Measurements from ENCODE around the gene CEP126.

Gene CEP126

GRCh38 chr11:101914738-101915426 lies at the start of gene CEP126:
CEP126 (plus strand) TSS chr11:101915010; CDS start chr11:101915285, 275 bp downstream.
- H3K9me3 ChIP-seq (ENCODE audit: control insufficient read depth in 1 of 2, low read length in 2 of 2), result no peaks in the 10 kb centered on the region
- H3K4me3 ChIP-seq (ENCODE audit: low read depth in 1 of 2, low read length in 2 of 2), result peak within 1 kb of the TSS; percentile 78 to 91
- H3K4me1 ChIP-seq (ENCODE audit: control insufficient read depth in 1 of 2, insufficient read depth in 2 of 2, low read length in 2 of 2), result peaks cover 8 to 9% of the 10 kb centered on the region in 2 donors
- peak within 1 kb of the TSS; percentile 60 to 67 for H3K9ac ChIP-seq (ENCODE audit: low read depth in 1 of 2, low read length in 2 of 2)
- H3K36me3 ChIP-seq (ENCODE audit: control insufficient read depth in 1 of 2, insufficient read depth in 2 of 2, low read length in 2 of 2), result no peaks in the 10 kb centered on the region
- H3K27me3 ChIP-seq (ENCODE audit: control insufficient read depth in 1 of 2, insufficient read depth in 2 of 2, low read length in 2 of 2), result no peaks in the 10 kb centered on the region
- peak within 1 kb of the TSS; percentile 67 for H3K27ac ChIP-seq (ENCODE audit: low read depth, low read length)

- Histone ChIP-seq H3K4me1 (ENCODE audit: control insufficient read depth in 1 of 2, insufficient read depth in 2 of 2, low read length in 2 of 2) (peaks cover 19 to 27% of the 10 kb centered on the region in 2 donors), H3K9ac (ENCODE audit: low read depth in 1 of 2, low read length in 2 of 2) (no peak overlapping the region), H3K27me3 (ENCODE audit: control insufficient read depth in 1 of 2, insufficient read depth in 2 of 2, low read length in 2 of 2) (no peaks in the 10 kb centered on the region), H3K9me3 (ENCODE audit: control insufficient read depth in 1 of 2, low read length in 2 of 2) (peaks cover 0 to 3% of the 10 kb centered on the region in 2 donors), H3K27ac (ENCODE audit: low read depth, low read length) (no peak overlapping the region), H3K4me3 (ENCODE audit: low read depth in 1 of 2, low read length in 2 of 2) (no peak overlapping the region), H3K36me3 (ENCODE audit: control insufficient read depth in 1 of 2, insufficient read depth in 2 of 2, low read length in 2 of 2) (no peaks in the 10 kb centered on the region)
Observed at GRCh38 chr11:101866619-101867491, 48.0 kb upstream of the CEP126 start.

- Histone ChIP-seq H3K9me3 (ENCODE audit: control insufficient read depth in 1 of 2, low read length in 2 of 2) (peaks cover 0 to 3% of the 10 kb centered on the region in 2 donors), H3K36me3 (ENCODE audit: control insufficient read depth in 1 of 2, insufficient read depth in 2 of 2, low read length in 2 of 2) (no peaks in the 10 kb centered on the region), H3K9ac (ENCODE audit: low read depth in 1 of 2, low read length in 2 of 2) (no peak overlapping the region), H3K4me1 (ENCODE audit: control insufficient read depth in 1 of 2, insufficient read depth in 2 of 2, low read length in 2 of 2) (peaks cover 19 to 27% of the 10 kb centered on the region in 2 donors), H3K27me3 (ENCODE audit: control insufficient read depth in 1 of 2, insufficient read depth in 2 of 2, low read length in 2 of 2) (no peaks in the 10 kb centered on the region), H3K4me3 (ENCODE audit: low read depth in 1 of 2, low read length in 2 of 2) (no peak overlapping the region), H3K27ac (ENCODE audit: low read depth, low read length) (no peak overlapping the region)
Observed at GRCh38 chr11:101867951-101868350, 46.9 kb upstream of the CEP126 start.

GRCh38 chr11:101870510-101870909 lies 44.3 kb upstream of the CEP126 start:
- Histone ChIP-seq H3K27ac (ENCODE audit: low read depth, low read length) (no peak overlapping the region), H3K9me3 (ENCODE audit: control insufficient read depth in 1 of 2, low read length in 2 of 2) (no peaks in the 10 kb centered on the region), H3K36me3 (ENCODE audit: control insufficient read depth in 1 of 2, insufficient read depth in 2 of 2, low read length in 2 of 2) (no peaks in the 10 kb centered on the region), H3K4me3 (ENCODE audit: low read depth in 1 of 2, low read length in 2 of 2) (no peak overlapping the region), H3K4me1 (ENCODE audit: control insufficient read depth in 1 of 2, insufficient read depth in 2 of 2, low read length in 2 of 2) (peaks cover 19 to 27% of the 10 kb centered on the region in 2 donors), H3K9ac (ENCODE audit: low read depth in 1 of 2, low read length in 2 of 2) (no peak overlapping the region), H3K27me3 (ENCODE audit: control insufficient read depth in 1 of 2, insufficient read depth in 2 of 2, low read length in 2 of 2) (no peaks in the 10 kb centered on the region)

GRCh38 chr11:101872171-101872882 lies 42.5 kb upstream of the CEP126 start:
- Histone ChIP-seq H3K9me3 (ENCODE audit: control insufficient read depth in 1 of 2, low read length in 2 of 2) (no peaks in the 10 kb centered on the region), H3K27me3 (ENCODE audit: control insufficient read depth in 1 of 2, insufficient read depth in 2 of 2, low read length in 2 of 2) (no peaks in the 10 kb centered on the region), H3K27ac (ENCODE audit: low read depth, low read length) (no peak overlapping the region), H3K36me3 (ENCODE audit: control insufficient read depth in 1 of 2, insufficient read depth in 2 of 2, low read length in 2 of 2) (no peaks in the 10 kb centered on the region), H3K4me1 (ENCODE audit: control insufficient read depth in 1 of 2, insufficient read depth in 2 of 2, low read length in 2 of 2) (peaks cover 8 to 17% of the 10 kb centered on the region in 2 donors), H3K9ac (ENCODE audit: low read depth in 1 of 2, low read length in 2 of 2) (no peak overlapping the region), H3K4me3 (ENCODE audit: low read depth in 1 of 2, low read length in 2 of 2) (no peak overlapping the region)

GRCh38 chr11:101880222-101880621 lies 34.6 kb upstream of the CEP126 start:
- Histone ChIP-seq H3K27me3 (ENCODE audit: control insufficient read depth in 1 of 2, insufficient read depth in 2 of 2, low read length in 2 of 2) (no peaks in the 10 kb centered on the region), H3K4me3 (ENCODE audit: low read depth in 1 of 2, low read length in 2 of 2) (no peak overlapping the region), H3K27ac (ENCODE audit: low read depth, low read length) (no peak overlapping the region), H3K9ac (ENCODE audit: low read depth in 1 of 2, low read length in 2 of 2) (no peak overlapping the region), H3K36me3 (ENCODE audit: control insufficient read depth in 1 of 2, insufficient read depth in 2 of 2, low read length in 2 of 2) (no peaks in the 10 kb centered on the region), H3K4me1 (ENCODE audit: control insufficient read depth in 1 of 2, insufficient read depth in 2 of 2, low read length in 2 of 2) (peaks cover 0 to 7% of the 10 kb centered on the region in 2 donors), H3K9me3 (ENCODE audit: control insufficient read depth in 1 of 2, low read length in 2 of 2) (no peaks in the 10 kb centered on the region)

- H3K4me3 ChIP-seq (ENCODE audit: low read depth in 1 of 2, low read length in 2 of 2), result no peak overlapping the region
- no peaks in the 10 kb centered on the region for H3K9me3 ChIP-seq (ENCODE audit: control insufficient read depth in 1 of 2, low read length in 2 of 2)
- no peaks in the 10 kb centered on the region for H3K36me3 ChIP-seq (ENCODE audit: control insufficient read depth in 1 of 2, insufficient read depth in 2 of 2, low read length in 2 of 2)
- H3K27ac ChIP-seq (ENCODE audit: low read depth, low read length), result no peak overlapping the region
- peaks cover 0 to 7% of the 10 kb centered on the region in 2 donors for H3K4me1 ChIP-seq (ENCODE audit: control insufficient read depth in 1 of 2, insufficient read depth in 2 of 2, low read length in 2 of 2)
- H3K27me3 ChIP-seq (ENCODE audit: control insufficient read depth in 1 of 2, insufficient read depth in 2 of 2, low read length in 2 of 2), result no peaks in the 10 kb centered on the region
- no peak overlapping the region for H3K9ac ChIP-seq (ENCODE audit: low read depth in 1 of 2, low read length in 2 of 2)
Observed at GRCh38 chr11:101881586-101881985, 33.2 kb upstream of the CEP126 start.

GRCh38 chr11:101885631-101886030 lies 29.2 kb upstream of the CEP126 start:
- no peak overlapping the region for H3K9ac ChIP-seq (ENCODE audit: low read depth in 1 of 2, low read length in 2 of 2)
- no peaks in the 10 kb centered on the region for H3K9me3 ChIP-seq (ENCODE audit: control insufficient read depth in 1 of 2, low read length in 2 of 2)
- no peaks in the 10 kb centered on the region for H3K27me3 ChIP-seq (ENCODE audit: control insufficient read depth in 1 of 2, insufficient read depth in 2 of 2, low read length in 2 of 2)
- H3K4me1 ChIP-seq (ENCODE audit: control insufficient read depth in 1 of 2, insufficient read depth in 2 of 2, low read length in 2 of 2), result no peaks in the 10 kb centered on the region
- H3K4me3 ChIP-seq (ENCODE audit: low read depth in 1 of 2, low read length in 2 of 2), result no peak overlapping the region
- no peak overlapping the region for H3K27ac ChIP-seq (ENCODE audit: low read depth, low read length)
- no peaks in the 10 kb centered on the region for H3K36me3 ChIP-seq (ENCODE audit: control insufficient read depth in 1 of 2, insufficient read depth in 2 of 2, low read length in 2 of 2)

- Histone ChIP-seq H3K4me1 (ENCODE audit: control insufficient read depth in 1 of 2, insufficient read depth in 2 of 2, low read length in 2 of 2) (no peaks in the 10 kb centered on the region), H3K27ac (ENCODE audit: low read depth, low read length) (no peak overlapping the region), H3K4me3 (ENCODE audit: low read depth in 1 of 2, low read length in 2 of 2) (no peak overlapping the region), H3K36me3 (ENCODE audit: control insufficient read depth in 1 of 2, insufficient read depth in 2 of 2, low read length in 2 of 2) (no peaks in the 10 kb centered on the region), H3K27me3 (ENCODE audit: control insufficient read depth in 1 of 2, insufficient read depth in 2 of 2, low read length in 2 of 2) (no peaks in the 10 kb centered on the region), H3K9me3 (ENCODE audit: control insufficient read depth in 1 of 2, low read length in 2 of 2) (no peaks in the 10 kb centered on the region), H3K9ac (ENCODE audit: low read depth in 1 of 2, low read length in 2 of 2) (no peak overlapping the region)
Observed at GRCh38 chr11:101889767-101890166, 25.0 kb upstream of the CEP126 start.

- H3K27me3 ChIP-seq (ENCODE audit: control insufficient read depth in 1 of 2, insufficient read depth in 2 of 2, low read length in 2 of 2), result no peaks in the 10 kb centered on the region
- H3K9ac ChIP-seq (ENCODE audit: low read depth in 1 of 2, low read length in 2 of 2), result no peak overlapping the region
- no peaks in the 10 kb centered on the region for H3K36me3 ChIP-seq (ENCODE audit: control insufficient read depth in 1 of 2, insufficient read depth in 2 of 2, low read length in 2 of 2)
- no peaks in the 10 kb centered on the region for H3K4me1 ChIP-seq (ENCODE audit: control insufficient read depth in 1 of 2, insufficient read depth in 2 of 2, low read length in 2 of 2)
- H3K4me3 ChIP-seq (ENCODE audit: low read depth in 1 of 2, low read length in 2 of 2), result no peak overlapping the region
- H3K9me3 ChIP-seq (ENCODE audit: control insufficient read depth in 1 of 2, low read length in 2 of 2), result no peaks in the 10 kb centered on the region
- no peak overlapping the region for H3K27ac ChIP-seq (ENCODE audit: low read depth, low read length)
Observed at GRCh38 chr11:101894505-101894904, 20.3 kb upstream of the CEP126 start.
